AG04449 (cell line): ENCODE data around the gene SMYD3.
"Not testable (repeated sequence)": the region's sequence is repeated elsewhere in the genome, so short reads cannot be mapped to it uniquely, and the experiment has no call there.

Experiments
- CTCF ChIA-PET: fragments of 350-600 bp; formaldehyde crosslinking; extraction: SDS; loops from one replicate; lab custom pipeline; 2021; ENCODE audit warnings: antibody characterized with exemption; lab: Yijun Ruan, JAX
- POLR2A ChIA-PET: fragments of 400-600, 350-600 bp; formaldehyde crosslinking; extraction: SDS; loops from one replicate; lab custom pipeline; 2020; ENCODE audit warnings: antibody characterized with exemption, inconsistent platforms; lab: Yijun Ruan, JAX
- DNase-seq: peaks from one replicate; pipeline ENCODE4 v3.0.0-alpha.2; 2010; ENCODE audit warnings: low read depth, low spot score
- H3K4me3 ChIP-seq: 2 replicates; pipeline ENCODE4 v1.5.1; 2011; ENCODE audit warnings: low read depth, mild to moderate bottlenecking, control low read depth, low read length
- TF ChIP-seq, protein P1 (sequence below): IDR thresholded peaks from one replicate; pipeline ENCODE4 v1.5.1; 2011; ENCODE audit warnings: mild to moderate bottlenecking, moderate library complexity, low read length, control low read depth, inconsistent platforms; ENCODE audit not compliant: insufficient read depth; ENCODE audit errors: missing control alignments

The SMYD3 gene

GRCh38 chr1:245971711-245972085 lies 535.4 kb downstream of the SMYD3 start:
- POLR2A ChIA-PET, result interaction anchor here (1.1 kb wide), 1 partner anchor 15 kb away, joined by 3 read pairs; no protein-coding TSS in a partner anchor
- CTCF ChIA-PET, result no interaction called here
- TF ChIP-seq, protein P1, sequence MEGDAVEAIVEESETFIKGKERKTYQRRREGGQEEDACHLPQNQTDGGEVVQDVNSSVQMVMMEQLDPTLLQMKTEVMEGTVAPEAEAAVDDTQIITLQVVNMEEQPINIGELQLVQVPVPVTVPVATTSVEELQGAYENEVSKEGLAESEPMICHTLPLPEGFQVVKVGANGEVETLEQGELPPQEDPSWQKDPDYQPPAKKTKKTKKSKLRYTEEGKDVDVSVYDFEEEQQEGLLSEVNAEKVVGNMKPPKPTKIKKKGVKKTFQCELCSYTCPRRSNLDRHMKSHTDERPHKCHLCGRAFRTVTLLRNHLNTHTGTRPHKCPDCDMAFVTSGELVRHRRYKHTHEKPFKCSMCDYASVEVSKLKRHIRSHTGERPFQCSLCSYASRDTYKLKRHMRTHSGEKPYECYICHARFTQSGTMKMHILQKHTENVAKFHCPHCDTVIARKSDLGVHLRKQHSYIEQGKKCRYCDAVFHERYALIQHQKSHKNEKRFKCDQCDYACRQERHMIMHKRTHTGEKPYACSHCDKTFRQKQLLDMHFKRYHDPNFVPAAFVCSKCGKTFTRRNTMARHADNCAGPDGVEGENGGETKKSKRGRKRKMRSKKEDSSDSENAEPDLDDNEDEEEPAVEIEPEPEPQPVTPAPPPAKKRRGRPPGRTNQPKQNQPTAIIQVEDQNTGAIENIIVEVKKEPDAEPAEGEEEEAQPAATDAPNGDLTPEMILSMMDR, result no peak

GRCh38 chr1:245971076-245971710 lies 535.9 kb downstream of the SMYD3 start:
- POLR2A ChIA-PET, CTCF ChIA-PET, H3K4me3 ChIP-seq, DNase-seq: not testable (repeated sequence)

More at GRCh38 chr1:245971711-245972085, 535.4 kb downstream of the SMYD3 start:
- no peak overlapping the region for H3K4me3 ChIP-seq
- no peak for DNase-seq

GRCh38 chr1:245969283-245969682 lies 537.8 kb downstream of the SMYD3 start:
- ChIA-PET CTCF (interaction anchor here (1.2 to 1.6 kb wide), 2 partner anchors 27 to 34 kb away, joined by 3 to 5 read pairs; no protein-coding TSS in a partner anchor), POLR2A (interaction anchor here (0.6 to 1.4 kb wide), 3 partner anchors 18 to 97 kb away, joined by 3 to 5 read pairs (median 4); no protein-coding TSS in a partner anchor)
- H3K4me3 ChIP-seq, result no peak overlapping the region
- peak; percentile 96 for DNase-seq
- TF ChIP-seq, protein P1, result no peak

DNA sequence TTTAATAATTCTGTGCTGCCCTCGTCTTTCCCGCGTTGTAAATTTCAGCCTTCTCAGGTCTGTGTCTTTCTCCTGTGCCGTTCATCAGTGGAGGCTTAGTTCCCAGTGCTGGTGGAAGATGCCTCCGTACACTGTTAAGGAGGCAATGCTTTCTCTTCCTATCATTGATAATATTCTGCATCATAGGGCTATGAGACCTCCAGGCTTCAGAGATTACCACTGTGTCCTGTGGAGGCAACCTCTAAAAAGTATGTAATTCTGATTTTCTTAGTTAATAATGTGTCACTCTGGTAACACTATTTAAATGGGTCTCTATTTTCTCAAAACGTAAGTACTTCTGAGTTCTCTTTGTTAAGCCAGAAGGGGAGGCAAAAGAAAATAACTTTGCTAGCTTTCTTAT lies 538.3 kb downstream of the SMYD3 start:
- POLR2A ChIA-PET, result interaction anchor here (0.6 to 1.4 kb wide), 2 partner anchors 18 to 97 kb away, joined by 4 to 5 read pairs; no protein-coding TSS in a partner anchor
- DNase-seq, result no peak
- no peak overlapping the region for H3K4me3 ChIP-seq
- TF ChIP-seq, protein P1, result no peak
- CTCF ChIA-PET, result interaction anchor here (1.6 kb wide), 1 partner anchor 35 kb away, joined by 5 read pairs; no protein-coding TSS in a partner anchor

DNA sequence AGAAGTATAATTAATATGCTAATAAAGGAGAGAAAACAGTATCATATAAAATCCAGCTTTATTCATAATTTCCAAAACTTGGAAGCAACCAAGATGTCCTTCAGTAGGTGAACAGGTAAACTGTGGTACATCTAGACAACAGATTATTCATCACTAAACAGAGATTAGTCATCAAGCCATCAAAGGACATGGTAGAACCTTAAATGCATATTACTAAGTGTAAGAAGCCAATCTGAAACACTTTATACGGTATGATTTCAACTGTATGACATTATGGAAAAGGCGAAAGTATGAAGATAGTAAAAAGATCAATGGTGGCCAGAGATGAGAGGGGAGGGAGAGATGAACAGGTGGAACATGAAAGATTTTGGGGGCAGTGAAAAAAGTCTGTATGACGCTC lies 541.7 kb downstream of the SMYD3 start:
- no peak for DNase-seq
- ChIA-PET POLR2A (no interaction called here), CTCF (no interaction called here)
- TF ChIP-seq, protein P1, result no peak
- H3K4me3 ChIP-seq, result no peak overlapping the region

DNA sequence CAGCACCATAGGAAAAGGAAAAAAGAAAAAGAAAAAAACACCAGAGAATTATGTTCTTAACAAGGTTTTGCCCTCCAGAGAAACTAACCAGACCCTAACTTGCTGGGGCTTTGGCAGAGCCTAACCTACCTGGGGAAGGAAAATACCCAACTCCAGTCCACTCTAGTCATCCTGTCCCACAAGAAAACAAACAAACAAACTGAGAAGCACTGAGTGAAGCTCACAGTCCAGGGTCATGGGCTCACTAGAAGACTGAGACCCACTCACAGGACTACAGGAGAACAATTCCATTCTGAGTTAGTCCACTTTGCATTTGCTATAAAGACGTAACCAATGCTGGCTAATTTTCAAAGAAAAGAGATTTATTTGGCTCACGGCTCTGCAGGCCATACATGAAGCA lies 543.4 kb downstream of the SMYD3 start:
- POLR2A ChIA-PET, result no interaction called here
- H3K4me3 ChIP-seq, result no peak overlapping the region
- TF ChIP-seq, protein P1, result no peak
- CTCF ChIA-PET, result no interaction called here
- no peak for DNase-seq
